ENCODE results near the gene SPG7. TPM values are rescaled to one million over a fixed set of nuclear protein-coding genes. Genes with fewer than 3 reads are reported as not detected.

Gene SPG7
- total RNA-seq (2022; extraction: Qiagen RNA extraction; ENCODE audit: low read depth), result 74.2 to 101 TPM (median 86.6 TPM) in 5 replicates

DNA sequence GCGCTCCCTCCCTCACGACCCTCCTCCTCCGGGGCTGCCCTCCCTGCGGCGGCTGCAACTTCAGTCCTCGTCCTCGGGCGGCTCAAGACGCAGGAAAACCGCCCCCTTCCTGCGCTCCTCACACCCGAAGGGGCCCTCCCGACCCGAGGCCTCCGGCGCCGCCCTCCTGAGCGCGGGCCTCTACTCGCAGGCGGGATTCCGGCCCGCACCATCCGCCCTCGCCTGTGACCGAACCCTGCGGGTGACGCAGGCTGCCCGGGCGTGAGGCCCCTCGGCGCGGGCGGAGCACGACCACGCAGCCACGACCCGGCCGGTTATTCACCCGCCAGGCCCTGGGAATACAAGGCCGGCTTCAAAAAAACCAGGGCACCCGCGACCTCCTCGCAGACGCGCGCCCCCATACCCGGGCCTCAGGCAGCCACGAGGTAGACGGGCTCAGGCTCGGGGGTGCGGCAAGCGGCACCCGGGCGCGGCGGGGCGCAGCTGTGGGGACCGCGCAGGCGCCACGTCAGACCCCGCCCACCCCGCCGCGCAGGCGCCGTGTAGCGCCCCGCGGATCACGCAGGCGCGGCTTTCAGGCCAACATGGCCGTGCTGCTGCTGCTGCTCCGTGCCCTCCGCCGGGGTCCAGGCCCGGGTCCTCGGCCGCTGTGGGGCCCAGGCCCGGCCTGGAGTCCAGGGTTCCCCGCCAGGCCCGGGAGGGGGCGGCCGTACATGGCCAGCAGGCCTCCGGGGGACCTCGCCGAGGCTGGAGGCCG lies at the start of gene SPG7:
SPG7 (plus strand) TSS at position 570 of the 757 bp plus-strand sequence; CDS start at position 585, 15 bp downstream.

DNA sequence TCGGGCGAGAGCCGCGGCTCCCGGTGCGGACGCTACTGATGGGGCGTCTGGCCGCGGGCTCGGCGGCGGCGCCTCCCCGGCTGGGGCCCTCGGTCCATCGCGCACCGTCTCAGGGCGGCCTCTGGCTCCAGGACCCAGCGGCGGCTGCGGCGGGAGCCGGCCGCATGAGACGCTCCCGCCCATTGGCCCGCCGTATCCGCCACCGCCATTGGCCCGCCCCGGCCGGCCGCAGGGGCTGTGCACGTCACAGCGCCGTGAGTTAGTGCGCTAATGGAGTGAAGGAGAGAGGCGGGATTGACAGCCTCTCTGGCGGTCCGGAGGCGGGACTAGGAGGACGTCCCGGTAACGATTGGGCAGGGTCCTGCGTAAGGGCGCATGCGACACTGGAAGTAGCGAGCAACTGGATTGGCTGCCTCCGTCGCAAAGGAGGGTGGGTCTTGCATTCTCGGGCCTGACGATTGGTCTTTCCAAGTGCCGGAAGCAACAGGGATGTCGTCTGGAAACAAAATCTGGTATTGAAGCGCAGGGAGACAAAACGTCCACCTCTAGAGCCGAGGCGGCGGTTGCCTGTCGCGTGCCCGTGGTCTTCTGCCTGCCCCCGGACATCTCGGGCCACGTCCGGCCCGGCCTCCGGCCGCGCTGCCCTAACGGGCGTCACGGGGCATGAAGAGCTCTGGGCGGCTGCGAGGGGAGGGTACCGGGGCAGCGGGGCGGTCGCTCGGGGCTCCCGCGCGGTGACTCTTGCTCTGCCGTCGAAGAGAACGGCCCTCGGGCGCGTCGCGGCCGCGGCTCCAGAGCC lies 17.6 kb upstream of the SPG7 start, which contains the start of gene ANKRD11:
ANKRD11 (minus strand) TSS at position 123 of the 799 bp plus-strand sequence. CDS start 173,542 bp downstream, outside the sequence.

DNA sequence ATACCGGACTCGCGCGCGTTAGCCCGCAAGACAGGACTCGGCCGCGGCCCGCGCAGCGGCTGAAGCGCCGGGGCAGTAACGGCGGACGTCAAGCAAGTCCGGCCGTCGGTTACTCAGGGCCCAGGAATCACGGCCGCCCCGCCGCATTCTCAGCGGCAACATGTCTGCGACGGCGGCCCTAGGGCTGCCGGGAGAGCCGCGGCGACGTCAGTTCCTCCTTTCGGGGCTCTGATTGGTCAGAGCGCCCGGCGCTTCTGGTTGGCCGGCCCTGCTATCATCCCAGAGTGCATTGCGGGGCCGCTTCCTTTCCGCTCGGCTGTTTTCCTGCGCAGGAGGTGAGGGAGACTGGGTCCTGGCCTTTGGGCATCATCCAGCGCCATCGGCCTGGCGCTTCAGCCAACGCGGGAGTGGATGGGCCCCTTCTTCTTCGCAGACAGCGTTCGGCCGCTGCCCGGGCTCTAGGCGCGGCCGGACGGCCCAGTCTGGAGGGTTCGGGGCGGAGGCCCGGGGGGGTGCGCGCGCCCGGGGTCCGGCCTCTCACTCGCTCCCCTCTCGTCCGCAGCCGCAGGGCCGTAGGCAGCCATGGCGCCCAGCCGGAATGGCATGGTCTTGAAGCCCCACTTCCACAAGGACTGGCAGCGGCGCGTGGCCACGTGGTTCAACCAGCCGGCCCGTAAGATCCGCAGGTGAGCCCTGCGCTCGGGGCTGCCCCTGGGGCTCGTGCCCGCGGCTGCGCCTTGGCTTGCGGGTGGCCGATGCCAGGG lies 52.4 kb downstream of the SPG7 start, which contains the start of gene RPL13:
RPL13 (plus strand) TSS at position 305 of the 764 bp plus-strand sequence; CDS start at position 583, 278 bp downstream.

DNA sequence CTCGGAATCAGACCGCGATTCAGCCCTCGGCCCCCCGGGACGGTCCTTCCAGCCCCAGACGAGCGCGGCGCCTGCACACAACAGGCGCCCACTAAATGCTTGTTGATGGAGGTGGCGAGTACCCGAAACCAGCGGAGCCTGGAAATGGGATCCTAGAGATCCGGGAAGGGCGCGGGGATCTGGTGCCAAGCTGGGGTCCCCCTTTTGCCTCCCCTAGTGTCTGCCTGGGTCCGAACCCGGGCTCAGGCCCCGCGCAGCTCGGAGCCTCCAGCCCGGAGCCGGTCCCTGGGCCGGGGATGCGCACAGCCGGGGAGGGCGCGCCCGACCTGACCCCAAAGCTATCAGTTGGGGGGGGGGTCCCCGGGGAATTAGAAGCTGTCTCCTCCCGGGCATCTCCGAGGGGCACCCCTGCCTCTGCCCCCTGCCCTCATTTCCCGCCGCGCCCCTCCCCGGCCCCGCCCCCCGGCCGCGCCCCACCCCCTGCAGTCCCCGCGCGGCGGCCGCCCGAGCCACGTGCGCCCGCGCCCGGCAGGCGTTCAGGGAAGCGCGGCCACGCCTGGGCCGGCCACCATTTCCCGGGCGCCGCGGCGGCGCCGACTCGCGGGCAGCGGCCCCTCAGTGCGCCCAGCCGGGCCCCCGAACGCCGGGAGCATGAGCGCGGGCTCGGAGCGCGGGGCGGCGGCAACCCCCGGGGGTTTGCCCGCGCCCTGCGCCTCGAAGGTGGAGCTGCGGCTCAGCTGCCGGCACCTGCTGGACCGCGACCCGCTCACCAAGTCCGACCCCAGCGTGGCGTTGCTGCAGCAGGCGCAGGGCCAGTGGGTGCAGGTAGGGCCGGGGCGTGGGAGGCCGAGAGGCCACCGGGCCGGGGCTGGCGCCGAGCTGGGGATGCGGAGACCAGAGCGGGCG lies 67.3 kb downstream of the SPG7 start, which contains the start of gene CPNE7:
CPNE7 (plus strand) TSS at position 512 of the 906 bp plus-strand sequence; CDS start at position 652, 140 bp downstream.

Other genes starting within 250 kb of the SPG7 start
- gene ANKRD11, start 17.8 kb upstream of the SPG7 start, total RNA-seq (2022; extraction: Qiagen RNA extraction; ENCODE audit: low read depth), result 82.9 to 95.6 TPM (median 92.2 TPM) in 5 replicates
- gene RPL13, start 52.3 kb downstream of the SPG7 start, total RNA-seq (2022; extraction: Qiagen RNA extraction; ENCODE audit: low read depth), result 3,203 to 4,456 TPM (median 4,194 TPM) in 5 replicates
- 56.0 to 66.6 TPM (median 60.2 TPM) in 5 replicates for gene CPNE7, start 67.4 kb downstream of the SPG7 start, total RNA-seq (2022; extraction: Qiagen RNA extraction; ENCODE audit: low read depth)
- gene DPEP1, start 105.2 kb downstream of the SPG7 start, total RNA-seq (2022; extraction: Qiagen RNA extraction; ENCODE audit: low read depth), result 0.59 to 1.5 TPM (median 0.97 TPM) in 5 replicates
- gene CHMP1A, start 149.3 kb downstream of the SPG7 start, total RNA-seq (2022; extraction: Qiagen RNA extraction; ENCODE audit: low read depth), result 88.9 to 113 TPM (median 92.5 TPM) in 5 replicates
- 13.2 to 16.0 TPM (median 15.2 TPM) in 5 replicates for gene SPATA33, start 149.4 kb downstream of the SPG7 start, total RNA-seq (2022; extraction: Qiagen RNA extraction; ENCODE audit: low read depth)
- gene CDK10, start 178.3 kb downstream of the SPG7 start, total RNA-seq (2022; extraction: Qiagen RNA extraction; ENCODE audit: low read depth), result 39.4 to 73.0 TPM (median 62.4 TPM) in 5 replicates
- gene SPATA2L, start 193.3 kb downstream of the SPG7 start, total RNA-seq (2022; extraction: Qiagen RNA extraction; ENCODE audit: low read depth), result 7.6 to 11.7 TPM (median 10.9 TPM) in 5 replicates
- gene VPS9D1, start 212.5 kb downstream of the SPG7 start, total RNA-seq (2022; extraction: Qiagen RNA extraction; ENCODE audit: low read depth), result 3.6 to 5.6 TPM (median 4.3 TPM) in 5 replicates
- gene ZNF276, start 213.1 kb downstream of the SPG7 start, total RNA-seq (2022; extraction: Qiagen RNA extraction; ENCODE audit: low read depth), result 15.7 to 18.2 TPM (median 17.5 TPM) in 5 replicates

Measured in A549 treated with CpdA at 1 μM for 4 hours (cell line).